Aorta (tissue), 5 donors: ENCODE data around the gene MKLN1. TPM values are rescaled to one million over a fixed set of nuclear protein-coding genes. Genes with fewer than 3 reads are reported as not detected.

Source experiments
- ATAC-seq: fragments of 200-7000 bp; cut with Tn5 transposase; one replicate; pipeline ENCODE4 v1.9.1; 2022; ENCODE audit warnings: moderate library complexity; ENCODE audit not compliant: low FRiP score
- DNase-seq, 2 donors: peaks; one replicate each; pipeline ENCODE4 v3.0.0-alpha.2; 2020
- H3K27ac ChIP-seq, 2 donors: one replicate each; pipeline ENCODE4 v1.5.1; 2013; ENCODE audit warnings: low read length in 2 of 2, mild to moderate bottlenecking in 2 of 2, moderate library complexity in 2 of 2, control low read depth in 1 of 2, inconsistent platforms in 1 of 2, low read depth in 1 of 2
- H3K27me3 ChIP-seq, 2 donors: one replicate each; pipeline ENCODE4 v1.6.1; 2013; ENCODE audit warnings: control low read depth in 1 of 2, low read length in 1 of 2, mild to moderate bottlenecking in 1 of 2, moderate library complexity in 1 of 2; ENCODE audit not compliant: insufficient read depth in 2 of 2, control insufficient read depth in 1 of 2
- H3K36me3 ChIP-seq, 2 donors: one replicate each; pipeline ENCODE4 v1.6.1; 2013; ENCODE audit warnings: control low read depth in 1 of 2, low read length in 1 of 2, mild to moderate bottlenecking in 1 of 2; ENCODE audit not compliant: insufficient read depth in 2 of 2, control insufficient read depth in 1 of 2
- H3K4me1 ChIP-seq, 2 donors: one replicate each; pipeline ENCODE4 v1.6.1; 2013; ENCODE audit warnings: low read length in 2 of 2, control low read depth in 1 of 2, mild to moderate bottlenecking in 1 of 2, moderate library complexity in 1 of 2; ENCODE audit not compliant: insufficient read depth in 2 of 2, control insufficient read depth in 1 of 2
- H3K4me3 ChIP-seq, 2 donors: one replicate each; pipeline ENCODE4 v1.5.1; 2013; ENCODE audit warnings: low read length in 2 of 2, control low read depth in 1 of 2, mild to moderate bottlenecking in 1 of 2
- H3K9me3 ChIP-seq: one replicate; pipeline ENCODE4 v1.6.1; 2013; ENCODE audit warnings: mild to moderate bottlenecking, low read length; ENCODE audit not compliant: control insufficient read depth
- WGBS, 2 donors: extraction: QIAGEN DNeasy Blood & Tissue Kit; methylation state at CpG; one replicate each; pipeline ENCODE4 v1.1.7; 2013; 5-methylcytosine and 5-hydroxymethylcytosine counted together
- intact Hi-C, 2 donors: fragments of 100-400 bp; cut with DNase I; formaldehyde crosslinking; loops; one replicate each; pipeline versions ENCODE4 v1.14.2 to v1.15.0; 2022
- polyA plus RNA-seq, 2 donors: library from polyadenylated mRNA; stranded (reverse); fragments of 200-250 nt; gene quantifications; one replicate each; pipeline ENCODE4 v1.2.3, GENCODE V29; 2013
- total RNA-seq, 2 donors: library from RNA; stranded (reverse); fragmentation: NEBNext Ultra II Directional; extraction: Animal tissue kit (Norgen Biotek cat#: 25700); gene quantifications; one replicate each; pipeline ENCODE4 v1.2.1, GENCODE V29; 2021
- donor health status: healthy with polysubstance abuse.
- donor health status: Bipolar disorder and iron deficiency.
- donor health status: DM: no; HTN: no; CAD: no.
- donor health status: DM: no; HTN: no; CAD: no.
- donor health status: DM: yes; HTN: yes; CAD: no.

MKLN1 gene
- total and polyA plus RNA-seq, 4 donors = 11.5 to 91.6 (median 45.2) TPM

DNA sequence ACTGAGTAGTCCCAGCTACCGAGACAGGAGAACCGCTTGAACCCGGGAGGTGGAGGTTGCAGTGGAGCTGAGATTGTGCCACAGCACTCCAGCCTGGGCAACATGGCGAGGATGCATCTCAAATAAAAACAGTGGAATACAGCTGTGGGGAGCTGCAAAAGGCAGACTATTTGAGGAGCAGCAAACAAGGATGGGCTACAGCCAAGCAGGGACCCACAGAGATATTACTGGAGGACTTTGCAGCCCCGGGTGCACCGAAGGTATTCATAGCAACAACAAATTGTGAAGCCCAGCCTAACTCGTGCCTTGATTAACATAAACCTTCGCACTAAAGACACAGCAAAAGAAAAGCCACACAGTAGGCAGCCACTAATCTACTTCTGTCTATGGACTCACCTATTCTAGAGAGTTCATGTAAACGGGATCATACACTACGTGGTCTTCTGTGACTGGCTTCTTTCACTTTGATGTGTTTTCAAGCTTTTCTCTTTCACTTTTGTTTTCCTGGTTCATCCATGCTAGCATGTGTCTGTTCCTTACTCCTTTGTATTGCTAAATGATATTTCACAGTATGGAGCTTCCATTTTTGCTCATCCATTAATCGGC lies 194.8 kb downstream of the MKLN1 start:
- WGBS, 2 donors = 90 to 91% methylated on average over 11 of the region's 11 CpGs
- ATAC-seq (no peak), DNase-seq (no peak)
- H3K4me1 ChIP-seq = no peaks in the 10 kb centered on the region
- no peak overlapping the region for H3K27ac ChIP-seq
- H3K36me3 ChIP-seq = no peaks in the 10 kb centered on the region
- intact Hi-C loops = no loop called here
- H3K27me3 ChIP-seq = no peaks in the 10 kb centered on the region
- no peak overlapping the region for H3K4me3 ChIP-seq
- no peaks in the 10 kb centered on the region for H3K9me3 ChIP-seq

DNA sequence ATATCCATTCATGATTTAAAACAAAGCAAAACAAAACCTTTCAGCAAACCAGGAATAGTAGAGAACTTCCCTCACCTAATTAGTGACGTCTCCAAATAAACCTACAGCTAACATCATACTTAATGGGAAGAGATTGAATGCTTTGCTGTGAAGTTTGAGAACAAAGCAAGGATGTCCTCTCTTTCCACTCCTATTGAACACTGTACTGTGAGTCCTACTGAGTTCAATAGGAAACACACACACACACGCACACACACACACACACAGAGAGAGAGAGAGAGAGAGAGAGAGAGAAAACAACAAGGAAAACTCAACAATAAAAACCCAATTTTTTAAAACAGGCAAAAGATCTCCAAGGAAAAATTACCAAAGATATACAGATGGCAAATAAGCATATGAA lies 196.4 kb downstream of the MKLN1 start:
- Histone ChIP-seq H3K4me1 (no peaks in the 10 kb centered on the region), H3K27ac (no peak overlapping the region), H3K36me3 (no peaks in the 10 kb centered on the region), H3K27me3 (no peaks in the 10 kb centered on the region), H3K9me3 (no peaks in the 10 kb centered on the region), H3K4me3 (no peak overlapping the region)
- no peak for ATAC-seq
- intact Hi-C loops = no loop called here
- no peak for DNase-seq
- 40 to 42% methylated on average over 2 of the region's 2 CpGs for WGBS, 2 donors

DNA sequence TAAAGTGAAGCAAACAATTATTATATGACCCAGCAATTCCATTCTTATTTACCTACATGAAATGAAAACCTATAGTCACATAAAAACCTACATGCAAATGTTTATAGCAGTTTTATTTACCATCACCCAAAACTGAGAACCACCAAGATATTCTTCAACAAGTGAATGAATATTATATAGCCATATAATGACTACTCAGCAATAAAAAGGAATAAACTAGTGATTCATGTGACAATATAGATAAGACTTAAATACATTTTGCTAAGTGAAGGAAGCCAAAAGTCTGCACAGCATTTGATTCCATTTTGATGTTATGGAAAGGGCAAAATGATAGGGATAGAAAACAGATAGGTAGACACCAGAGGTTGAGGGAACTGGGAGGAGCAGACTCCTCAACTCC lies 197.0 kb downstream of the MKLN1 start:
- no peak for ATAC-seq
- Histone ChIP-seq H3K36me3 (no peaks in the 10 kb centered on the region), H3K4me1 (no peaks in the 10 kb centered on the region), H3K27me3 (no peaks in the 10 kb centered on the region), H3K4me3 (no peak overlapping the region), H3K27ac (no peak overlapping the region), H3K9me3 (no peaks in the 10 kb centered on the region)
- DNase-seq = no peak
- intact Hi-C loops = no loop called here

GRCh38 chr7:131525820-131526219 lies 198.1 kb downstream of the MKLN1 start:
- H3K9me3 ChIP-seq = no peaks in the 10 kb centered on the region
- intact Hi-C loops = no loop called here
- ATAC-seq (no peak), DNase-seq (no peak)
- no peak overlapping the region for H3K27ac ChIP-seq
- H3K27me3 ChIP-seq = no peaks in the 10 kb centered on the region
- H3K4me1 ChIP-seq = no peaks in the 10 kb centered on the region
- WGBS, 2 donors = 88 to 89% methylated on average over 2 of the region's 2 CpGs
- H3K4me3 ChIP-seq = no peak overlapping the region
- no peaks in the 10 kb centered on the region for H3K36me3 ChIP-seq

GRCh38 chr7:131527456-131527855 lies 199.8 kb downstream of the MKLN1 start:
- H3K4me1 ChIP-seq = no peaks in the 10 kb centered on the region
- WGBS, 2 donors = 58 to 73% methylated on average over 4 of the region's 4 CpGs
- H3K9me3 ChIP-seq = no peaks in the 10 kb centered on the region
- H3K27me3 ChIP-seq = no peaks in the 10 kb centered on the region
- H3K27ac ChIP-seq = no peak overlapping the region
- DNase-seq = peak in 1 of 2 donors; percentile 22
- no peak for ATAC-seq
- intact Hi-C loops = no loop called here
- no peaks in the 10 kb centered on the region for H3K36me3 ChIP-seq
- no peak overlapping the region for H3K4me3 ChIP-seq

DNA sequence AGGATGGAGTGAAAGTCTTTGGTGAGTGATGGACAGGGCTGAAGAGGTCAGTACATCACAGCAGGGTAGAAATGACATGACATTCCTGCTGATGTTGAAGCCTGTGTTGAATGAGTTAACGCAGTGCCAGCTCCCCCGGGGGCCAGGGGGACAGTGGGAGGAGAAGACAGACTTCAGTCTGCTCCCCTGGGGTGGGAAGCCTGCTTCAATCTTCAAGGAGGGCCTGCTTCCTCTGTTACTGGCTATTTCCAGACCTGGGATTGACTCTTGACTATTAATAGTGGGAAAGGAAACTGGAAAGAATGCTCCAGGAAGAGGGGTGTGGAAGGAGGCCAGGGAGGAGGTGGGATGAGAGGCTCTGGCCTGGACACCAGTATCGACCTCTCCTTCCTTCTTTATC lies 201.5 kb downstream of the MKLN1 start:
- Histone ChIP-seq H3K27ac (no peak overlapping the region), H3K4me3 (no peak overlapping the region), H3K36me3 (no peaks in the 10 kb centered on the region), H3K4me1 (no peaks in the 10 kb centered on the region), H3K9me3 (no peaks in the 10 kb centered on the region), H3K27me3 (no peaks in the 10 kb centered on the region)
- ATAC-seq (no peak), DNase-seq (peak in 1 of 2 donors; percentile 27)
- intact Hi-C loops = no loop called here
- WGBS, 2 donors = 32 to 35% methylated on average over 3 of the region's 3 CpGs

DNA sequence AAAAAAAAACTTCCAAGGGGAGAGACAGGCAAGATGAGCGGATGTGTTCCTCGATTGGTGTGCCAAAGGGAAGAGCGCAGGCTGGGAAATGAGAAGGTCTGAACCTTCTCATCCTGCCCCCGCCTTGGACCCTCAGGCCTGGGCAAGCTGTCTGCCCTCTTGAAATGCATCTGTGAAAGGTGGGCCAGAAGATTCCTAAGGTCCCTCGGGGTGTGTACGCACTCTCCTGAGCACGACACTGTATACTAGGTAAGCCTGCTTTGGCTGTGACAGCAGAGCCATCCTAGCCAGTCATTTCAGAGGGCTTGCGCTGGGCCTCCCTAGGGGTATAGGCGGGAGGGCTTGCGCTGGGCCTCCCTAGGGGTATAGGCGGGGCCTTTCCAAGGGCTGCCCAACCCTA lies 201.9 kb downstream of the MKLN1 start:
- Histone ChIP-seq H3K4me1 (no peaks in the 10 kb centered on the region), H3K27ac (no peak overlapping the region), H3K4me3 (no peak overlapping the region), H3K36me3 (no peaks in the 10 kb centered on the region), H3K27me3 (no peaks in the 10 kb centered on the region), H3K9me3 (no peaks in the 10 kb centered on the region)
- intact Hi-C loops = no loop called here
- DNase-seq = peak in 1 of 2 donors; percentile 51
- WGBS, 2 donors = 93% methylated on average over 9 to 11 of the region's 11 CpGs
- ATAC-seq = no peak

- H3K4me1 ChIP-seq = no peaks in the 10 kb centered on the region
- no peak overlapping the region for H3K4me3 ChIP-seq
- 95 to 99% methylated on average over 6 of the region's 6 CpGs for WGBS, 2 donors
- no peaks in the 10 kb centered on the region for H3K36me3 ChIP-seq
- ATAC-seq (no peak), DNase-seq (peak in 1 of 2 donors; percentile 34)
- no peaks in the 10 kb centered on the region for H3K27me3 ChIP-seq
- no peak overlapping the region for H3K27ac ChIP-seq
- intact Hi-C loops = no loop called here
- H3K9me3 ChIP-seq = no peaks in the 10 kb centered on the region
These were observed 202.5 kb downstream of the MKLN1 start for GRCh38 chr7:131530137-131530536.

DNA sequence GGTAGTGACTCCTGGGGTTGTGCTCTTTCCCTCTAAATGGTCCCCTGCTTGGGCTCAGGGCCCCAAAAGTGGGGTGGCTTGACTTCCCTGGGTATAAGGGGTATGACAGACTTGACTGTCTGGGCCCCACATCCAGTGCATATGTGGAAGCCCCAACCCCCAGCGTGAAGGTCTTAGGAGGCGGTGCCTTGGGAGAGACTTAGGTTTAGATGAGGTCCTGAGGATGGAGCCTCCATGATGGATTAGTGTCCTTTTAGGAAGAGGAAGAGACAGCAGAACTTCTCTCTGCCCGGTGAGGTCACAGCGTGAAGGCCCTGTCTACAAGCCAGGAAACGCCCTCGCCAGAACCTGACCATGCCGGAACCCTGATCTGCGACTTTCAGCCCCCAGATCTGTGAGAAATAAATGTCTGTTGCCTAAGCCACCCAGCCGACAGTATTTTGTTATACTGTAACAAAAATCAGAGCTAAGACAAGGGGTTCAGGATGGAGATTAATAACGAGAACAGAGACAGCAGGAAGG lies 205.0 kb downstream of the MKLN1 start:
- H3K4me1 ChIP-seq = no peaks in the 10 kb centered on the region
- no peaks in the 10 kb centered on the region for H3K36me3 ChIP-seq
- no peaks in the 10 kb centered on the region for H3K9me3 ChIP-seq
- ATAC-seq (no peak), DNase-seq (peak in 1 of 2 donors; percentile 40)
- no peak overlapping the region for H3K4me3 ChIP-seq
- no peak overlapping the region for H3K27ac ChIP-seq
- H3K27me3 ChIP-seq = no peaks in the 10 kb centered on the region
- WGBS, 2 donors = 87 to 92% methylated on average over 10 of the region's 10 CpGs
- intact Hi-C loops = no loop called here
